Neural cell (in vitro differentiated cells): Measurements from ENCODE around the gene RUFY3. TPM values are rescaled to one million over a fixed set of nuclear protein-coding genes. Genes with fewer than 3 reads are reported as not detected.
"Not testable (repeated sequence)": the region's sequence is repeated elsewhere in the genome, so short reads cannot be mapped to it uniquely, and the experiment has no call there.

Experiments used
- H2AFZ ChIP-seq: fragments of 200-600, 300-800 bp; sonication (generic), shearing (Covaris generic); 2 replicates; pipeline ENCODE4 v1.6.0; 2014; ENCODE audit warnings: low read depth, mild to moderate bottlenecking, antibody characterized with exemption, low read length, moderate library complexity
- H3F3A ChIP-seq: fragments of 200-600 bp; shearing (Covaris generic); 2 replicates; pipeline ENCODE4 v1.6.1; 2016; ENCODE audit warnings: mild to moderate bottlenecking, moderate library complexity, mixed read lengths, antibody characterized with exemption, low read length; ENCODE audit not compliant: insufficient read depth, poor library complexity, severe bottlenecking
- H3K27ac ChIP-seq: fragments of 200-600, 300-800 bp; sonication (generic), shearing (Covaris generic); 2 replicates; pipeline ENCODE4 v1.5.1; 2014; ENCODE audit warnings: mild to moderate bottlenecking, low read length, moderate library complexity
- H3K27me3 ChIP-seq: fragments of 300-800, 200-600 bp; sonication (generic), shearing (Covaris generic); 2 replicates; pipeline ENCODE4 v1.6.0; 2014; ENCODE audit warnings: mild to moderate bottlenecking, low read depth, low read length, moderate library complexity; ENCODE audit not compliant: insufficient read depth
- H3K36me3 ChIP-seq: fragments of 300-800, 200-600 bp; sonication (generic), shearing (Covaris generic); 2 replicates; pipeline ENCODE4 v1.5.1; 2014; ENCODE audit warnings: mild to moderate bottlenecking, antibody characterized with exemption, low read length, moderate library complexity; ENCODE audit not compliant: insufficient read depth
- H3K4me2 ChIP-seq: fragments of 300-800, 200-600 bp; sonication (generic), shearing (Covaris generic); 2 replicates; pipeline ENCODE4 v1.6.0; 2014; ENCODE audit warnings: mild to moderate bottlenecking, low read length
- H3K4me3 ChIP-seq: fragments of 300-800, 200-600 bp; sonication (generic), shearing (Covaris generic); 2 replicates; pipeline ENCODE4 v1.5.1; 2014; ENCODE audit warnings: mild to moderate bottlenecking, low read length, moderate library complexity
- H3K79me2 ChIP-seq: fragments of 200-600 bp; shearing (Covaris generic); replicated peaks from 2 replicates; pipeline ENCODE4 v1.6.0; 2014; ENCODE audit warnings: mild to moderate bottlenecking, low read length, moderate library complexity; ENCODE audit not compliant: insufficient read depth
- H3K9ac ChIP-seq: fragments of 300-800, 200-600 bp; sonication (generic), shearing (Covaris generic); 2 replicates; pipeline ENCODE4 v1.6.1; 2016; ENCODE audit warnings: mild to moderate bottlenecking, low read length, mixed read lengths
- H3K9me2 ChIP-seq: fragments of 200-600 bp; shearing (Covaris generic); 2 replicates; pipeline ENCODE4 v1.6.1; 2016; ENCODE audit warnings: mild to moderate bottlenecking, low read length, mixed read lengths; ENCODE audit not compliant: insufficient read depth
- H3K9me3 ChIP-seq: fragments of 200-600, 300-800 bp; sonication (generic), shearing (Covaris generic); 2 replicates; pipeline ENCODE4 v1.6.1; 2016; ENCODE audit warnings: mild to moderate bottlenecking, mixed run types, low read length, moderate library complexity, mixed read lengths
- H4K20me1 ChIP-seq: fragments of 200-600 bp; shearing (Covaris generic); 2 replicates; pipeline ENCODE4 v1.6.1; 2016; ENCODE audit warnings: mild to moderate bottlenecking, mixed run types; ENCODE audit not compliant: insufficient read depth
- CTCF ChIP-seq: fragments of 450-650 bp; IDR thresholded peaks from 2 replicates; pipeline ENCODE4 v1.5.1; 2014; ENCODE audit warnings: antibody characterized with exemption, mild to moderate bottlenecking, moderate library complexity; ENCODE audit not compliant: poor library complexity, severe bottlenecking
- EP300 ChIP-seq: fragments of 450-650 bp; conservative IDR thresholded peaks from 2 replicates; pipeline ENCODE4 v1.6.1; 2014; ENCODE audit warnings: antibody characterized with exemption, mild to moderate bottlenecking, moderate library complexity; ENCODE audit not compliant: poor library complexity, severe bottlenecking
- EZH2 ChIP-seq: fragments of 200-600, 300-800 bp; shearing (Covaris generic), sonication (generic); IDR thresholded peaks from 2 replicates; pipeline ENCODE4 v1.6.1; 2014; ENCODE audit warnings: antibody characterized with exemption, low read length, borderline replicate concordance, mild to moderate bottlenecking; ENCODE audit not compliant: insufficient read depth, poor library complexity, severe bottlenecking
- MXI1 ChIP-seq: fragments of 450-650 bp; conservative IDR thresholded peaks from 2 replicates; pipeline ENCODE4 v1.6.1; 2014; ENCODE audit warnings: antibody characterized with exemption, mild to moderate bottlenecking; ENCODE audit not compliant: poor library complexity, severe bottlenecking
- POLR2AphosphoS5 ChIP-seq: IDR thresholded peaks from 2 replicates; pipeline ENCODE4 v1.6.1; 2012
- RAD21 ChIP-seq: fragments of 450-650 bp; conservative IDR thresholded peaks from 2 replicates; pipeline ENCODE4 v1.6.1; 2014; ENCODE audit warnings: antibody characterized with exemption, mild to moderate bottlenecking, moderate library complexity
- SMC3 ChIP-seq: fragments of 450-650 bp; conservative IDR thresholded peaks from 2 replicates; pipeline ENCODE4 v1.6.1; 2014; ENCODE audit warnings: antibody characterized with exemption, mild to moderate bottlenecking, moderate library complexity; ENCODE audit not compliant: poor library complexity
- TAF1 ChIP-seq: IDR thresholded peaks from 2 replicates; pipeline ENCODE4 v1.6.1; 2012; ENCODE audit warnings: low read depth
- polyA plus RNA-seq: library from polyadenylated mRNA; depleted of rRNA; stranded (reverse); fragments of >200 nt; gene quantifications from 2 replicates; pipeline ENCODE4 v1.2.3, GENCODE V29; 2014
- TF ChIP-seq, protein P1 (sequence below): IDR thresholded peaks from 2 replicates; pipeline ENCODE4 v1.6.1; 2012; ENCODE audit warnings: borderline replicate concordance

The RUFY3 gene
- polyA plus RNA-seq, 1 donor from 2014 or later = 414 TPM

GRCh38 chr4:70681704-70682103 lies 40.1 kb upstream of the RUFY3 start:
- H3K36me3 ChIP-seq = no peaks in the 10 kb centered on the region
- no peak overlapping the region for H3K9ac ChIP-seq
- H3F3A ChIP-seq = no peaks in the 10 kb centered on the region
- no peak overlapping the region for H3K27ac ChIP-seq
- H4K20me1 ChIP-seq = no peaks in the 10 kb centered on the region
- H3K9me3 ChIP-seq = no peaks in the 10 kb centered on the region
- H2AFZ ChIP-seq = no peak overlapping the region
- H3K27me3 ChIP-seq = no peaks in the 10 kb centered on the region
- H3K4me3 ChIP-seq = no peak overlapping the region
- TF ChIP-seq EP300 = no peak
- TF ChIP-seq SMC3 = no peak
- no peak for TF ChIP-seq TAF1
- TF ChIP-seq, protein P1, sequence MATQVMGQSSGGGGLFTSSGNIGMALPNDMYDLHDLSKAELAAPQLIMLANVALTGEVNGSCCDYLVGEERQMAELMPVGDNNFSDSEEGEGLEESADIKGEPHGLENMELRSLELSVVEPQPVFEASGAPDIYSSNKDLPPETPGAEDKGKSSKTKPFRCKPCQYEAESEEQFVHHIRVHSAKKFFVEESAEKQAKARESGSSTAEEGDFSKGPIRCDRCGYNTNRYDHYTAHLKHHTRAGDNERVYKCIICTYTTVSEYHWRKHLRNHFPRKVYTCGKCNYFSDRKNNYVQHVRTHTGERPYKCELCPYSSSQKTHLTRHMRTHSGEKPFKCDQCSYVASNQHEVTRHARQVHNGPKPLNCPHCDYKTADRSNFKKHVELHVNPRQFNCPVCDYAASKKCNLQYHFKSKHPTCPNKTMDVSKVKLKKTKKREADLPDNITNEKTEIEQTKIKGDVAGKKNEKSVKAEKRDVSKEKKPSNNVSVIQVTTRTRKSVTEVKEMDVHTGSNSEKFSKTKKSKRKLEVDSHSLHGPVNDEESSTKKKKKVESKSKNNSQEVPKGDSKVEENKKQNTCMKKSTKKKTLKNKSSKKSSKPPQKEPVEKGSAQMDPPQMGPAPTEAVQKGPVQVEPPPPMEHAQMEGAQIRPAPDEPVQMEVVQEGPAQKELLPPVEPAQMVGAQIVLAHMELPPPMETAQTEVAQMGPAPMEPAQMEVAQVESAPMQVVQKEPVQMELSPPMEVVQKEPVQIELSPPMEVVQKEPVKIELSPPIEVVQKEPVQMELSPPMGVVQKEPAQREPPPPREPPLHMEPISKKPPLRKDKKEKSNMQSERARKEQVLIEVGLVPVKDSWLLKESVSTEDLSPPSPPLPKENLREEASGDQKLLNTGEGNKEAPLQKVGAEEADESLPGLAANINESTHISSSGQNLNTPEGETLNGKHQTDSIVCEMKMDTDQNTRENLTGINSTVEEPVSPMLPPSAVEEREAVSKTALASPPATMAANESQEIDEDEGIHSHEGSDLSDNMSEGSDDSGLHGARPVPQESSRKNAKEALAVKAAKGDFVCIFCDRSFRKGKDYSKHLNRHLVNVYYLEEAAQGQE = no peak
- TF ChIP-seq MXI1 = no peak
- no peak for TF ChIP-seq EZH2
- TF ChIP-seq POLR2AphosphoS5 = no peak
- TF ChIP-seq RAD21 = no peak
- no peak overlapping the region for H3K4me2 ChIP-seq
- no peaks in the 10 kb centered on the region for H3K79me2 ChIP-seq
- no peaks in the 10 kb centered on the region for H3K9me2 ChIP-seq

GRCh38 chr4:70682142-70682541 lies 39.6 kb upstream of the RUFY3 start:
- H3K4me3 ChIP-seq, H2AFZ ChIP-seq, H3K9ac ChIP-seq, H3K79me2 ChIP-seq, H3K9me3 ChIP-seq, H3K27ac ChIP-seq, H3K4me2 ChIP-seq, H3K36me3 ChIP-seq, H3K9me2 ChIP-seq, H3F3A ChIP-seq, H4K20me1 ChIP-seq, H3K27me3 ChIP-seq: not testable (repeated sequence)

- Histone ChIP-seq H3K4me3 (peak overlapping the region; percentile 92), H3K27me3 (no peaks in the 10 kb centered on the region), H2AFZ (peak overlapping the region; percentile 99), H3K79me2 (peaks cover 26% of the 10 kb centered on the region), H3K9me3 (no peaks in the 10 kb centered on the region), H3K9ac (peak overlapping the region; percentile 88), H3K9me2 (no peaks in the 10 kb centered on the region), H4K20me1 (no peaks in the 10 kb centered on the region), H3F3A (peaks cover 9% of the 10 kb centered on the region), H3K27ac (peak overlapping the region; percentile 86), H3K4me2 (peak overlapping the region; percentile 100), H3K36me3 (no peaks in the 10 kb centered on the region)
- TF ChIP-seq CTCF (no peak), SMC3 (no peak), POLR2AphosphoS5 (no peak), MXI1 (no peak), EP300 (no peak), EZH2 (no peak), RAD21 (no peak), TAF1 (no peak)
- TF ChIP-seq, protein P1 = no peak
Observed at GRCh38 chr4:70687392-70687791, 34.4 kb upstream of the RUFY3 start.
